ENCODE data around the gene LCA5L.

LCA5L gene

GRCh38 chr21:39447264-39447663, 1.7 kb upstream of the LCA5L start:
- H3K27me3 ChIP-seq (ENCODE audit: insufficient read depth, low read length, poor library complexity): no peaks in the 10 kb centered on the region
- H3K79me1 ChIP-seq (ENCODE audit: low read length): no peaks in the 10 kb centered on the region
- H3K36me3 ChIP-seq (ENCODE audit: control insufficient read depth, insufficient read depth, low read length): no peaks in the 10 kb centered on the region
- no peaks in the 10 kb centered on the region for H3K79me2 ChIP-seq (ENCODE audit: control insufficient read depth, insufficient read depth, low read length)
- H3K18ac ChIP-seq (ENCODE audit: low read length): no peak overlapping the region
- no peak overlapping the region for H2BK5ac ChIP-seq (ENCODE audit: low read length)
- H3K23ac ChIP-seq (ENCODE audit: low read length): no peak overlapping the region
- H2BK15ac ChIP-seq (replicated peaks; ENCODE audit: low read depth): no peak overlapping the region
- H2AK5ac ChIP-seq (ENCODE audit: low read length): no peak overlapping the region
- no peak for DNase-seq
- no peak overlapping the region for H3K4ac ChIP-seq (ENCODE audit: low read depth, low read length)
- no CpG with 5 or more reads among the region's 7 CpGs for WGBS (ENCODE audit: extremely low coverage, insufficient coverage, low lambda C conversion rate)
- no peak overlapping the region for H2BK120ac ChIP-seq (ENCODE audit: low read depth, low read length)
- H3K4me1 ChIP-seq (ENCODE audit: control insufficient read depth, low read depth, low read length): peaks cover 5% of the 10 kb centered on the region
- no peak overlapping the region for H3K9ac ChIP-seq (ENCODE audit: low read length)
- no peak overlapping the region for H4K5ac ChIP-seq (ENCODE audit: low read length)
- no peak overlapping the region for H3K4me2 ChIP-seq (ENCODE audit: low read length)
- H3K56ac ChIP-seq (ENCODE audit: low read length): no peak overlapping the region
- H3K4me3 ChIP-seq (ENCODE audit: low read length): no peak overlapping the region
- H4K8ac ChIP-seq (ENCODE audit: low read depth, low read length): no peak overlapping the region
- H3K27ac ChIP-seq (ENCODE audit: low read depth, low read length): no peak overlapping the region

GRCh38 chr21:39444421-39445180, 977 bp downstream of the LCA5L start:
- Histone ChIP-seq H2AK5ac (ENCODE audit: low read length) (no peak overlapping the region), H4K8ac (ENCODE audit: low read depth, low read length) (no peak overlapping the region), H3K9ac (ENCODE audit: low read length) (peak overlapping the region; percentile 71), H3K4me1 (ENCODE audit: control insufficient read depth, low read depth, low read length) (peaks cover 3% of the 10 kb centered on the region), H2BK120ac (ENCODE audit: low read depth, low read length) (no peak overlapping the region), H2BK15ac (replicated peaks; ENCODE audit: low read depth) (no peak overlapping the region), H3K18ac (ENCODE audit: low read length) (no peak overlapping the region), H2BK5ac (ENCODE audit: low read length) (no peak overlapping the region), H3K4me3 (ENCODE audit: low read length) (peak overlapping the region; percentile 82), H4K5ac (ENCODE audit: low read length) (no peak overlapping the region), H3K79me1 (ENCODE audit: low read length) (no peaks in the 10 kb centered on the region), H3K27ac (ENCODE audit: low read depth, low read length) (no peak overlapping the region), H3K56ac (ENCODE audit: low read length) (peak overlapping the region; percentile 84), H3K4ac (ENCODE audit: low read depth, low read length) (no peak overlapping the region), H3K27me3 (ENCODE audit: insufficient read depth, low read length, poor library complexity) (no peaks in the 10 kb centered on the region), H3K23ac (ENCODE audit: low read length) (no peak overlapping the region), H3K36me3 (ENCODE audit: control insufficient read depth, insufficient read depth, low read length) (no peaks in the 10 kb centered on the region), H3K79me2 (ENCODE audit: control insufficient read depth, insufficient read depth, low read length) (no peaks in the 10 kb centered on the region), H3K4me2 (ENCODE audit: low read length) (peak overlapping the region; percentile 53)
- peak; percentile 58 for DNase-seq
- no CpG with 5 or more reads among the region's 15 CpGs for WGBS (ENCODE audit: extremely low coverage, insufficient coverage, low lambda C conversion rate)

DNA sequence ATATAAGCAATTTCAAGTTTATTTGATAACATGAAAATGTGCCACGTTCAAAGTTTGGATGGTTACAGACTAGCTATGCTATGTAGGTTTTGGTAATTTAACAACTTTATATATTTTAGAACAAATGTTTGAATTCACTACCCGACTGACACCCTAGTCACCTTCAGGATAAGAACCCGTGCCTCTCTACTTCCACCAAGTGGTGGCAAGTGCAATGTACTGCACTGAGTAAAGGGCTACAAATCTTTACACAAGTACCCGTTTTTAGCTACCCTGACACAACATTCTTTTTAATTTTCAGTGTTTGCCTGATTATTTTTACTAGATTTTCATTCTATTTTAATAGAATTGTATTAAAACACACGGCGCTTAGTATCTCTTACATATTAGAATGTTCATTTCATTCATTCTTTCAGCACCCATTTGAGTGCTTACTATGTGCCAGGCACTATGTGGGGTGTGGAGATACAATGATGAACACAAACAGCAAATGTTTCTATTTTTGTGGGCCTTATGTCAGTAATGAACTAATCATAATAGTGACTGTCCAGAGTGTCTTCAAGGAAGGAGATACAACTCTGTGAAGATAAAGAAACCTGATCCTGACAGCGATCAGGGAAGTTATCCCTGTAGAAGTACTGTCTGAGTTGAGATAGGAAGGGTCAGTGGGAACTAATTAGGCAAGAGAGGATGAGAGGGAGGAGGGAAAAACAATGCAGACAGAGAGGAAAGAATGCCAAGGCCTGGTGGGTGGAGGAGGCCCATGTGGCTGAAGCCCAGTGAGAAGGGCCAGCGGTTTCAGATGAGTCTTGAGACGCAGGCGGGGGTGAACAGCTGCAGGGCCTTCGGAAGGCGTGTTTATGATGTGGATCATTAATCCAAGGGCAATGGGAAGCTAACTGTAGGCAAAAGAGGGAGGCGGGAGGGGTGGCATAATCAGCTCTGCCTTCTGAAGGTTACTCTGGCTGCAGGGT, 3.8 kb downstream of the LCA5L start:
- H3K27ac ChIP-seq (ENCODE audit: low read depth, low read length): no peak overlapping the region
- no peaks in the 10 kb centered on the region for H3K36me3 ChIP-seq (ENCODE audit: control insufficient read depth, insufficient read depth, low read length)
- no peaks in the 10 kb centered on the region for H3K27me3 ChIP-seq (ENCODE audit: insufficient read depth, low read length, poor library complexity)
- no peak overlapping the region for H2BK5ac ChIP-seq (ENCODE audit: low read length)
- no peak overlapping the region for H3K18ac ChIP-seq (ENCODE audit: low read length)
- no peak overlapping the region for H2BK120ac ChIP-seq (ENCODE audit: low read depth, low read length)
- WGBS (ENCODE audit: extremely low coverage, insufficient coverage, low lambda C conversion rate): no CpG with 5 or more reads among the region's 13 CpGs
- no peak overlapping the region for H2AK5ac ChIP-seq (ENCODE audit: low read length)
- H3K79me2 ChIP-seq (ENCODE audit: control insufficient read depth, insufficient read depth, low read length): no peaks in the 10 kb centered on the region
- H3K23ac ChIP-seq (ENCODE audit: low read length): no peak overlapping the region
- no peak overlapping the region for H4K8ac ChIP-seq (ENCODE audit: low read depth, low read length)
- no peak overlapping the region for H3K9ac ChIP-seq (ENCODE audit: low read length)
- no peak overlapping the region for H4K5ac ChIP-seq (ENCODE audit: low read length)
- H3K56ac ChIP-seq (ENCODE audit: low read length): peak overlapping the region; percentile 19
- H3K4me1 ChIP-seq (ENCODE audit: control insufficient read depth, low read depth, low read length): peaks cover 3% of the 10 kb centered on the region
- peak; percentile 68 for DNase-seq
- H2BK15ac ChIP-seq (replicated peaks; ENCODE audit: low read depth): no peak overlapping the region
- no peaks in the 10 kb centered on the region for H3K79me1 ChIP-seq (ENCODE audit: low read length)
- no peak overlapping the region for H3K4me2 ChIP-seq (ENCODE audit: low read length)
- no peak overlapping the region for H3K4ac ChIP-seq (ENCODE audit: low read depth, low read length)
- H3K4me3 ChIP-seq (ENCODE audit: low read length): no peak overlapping the region

DNA sequence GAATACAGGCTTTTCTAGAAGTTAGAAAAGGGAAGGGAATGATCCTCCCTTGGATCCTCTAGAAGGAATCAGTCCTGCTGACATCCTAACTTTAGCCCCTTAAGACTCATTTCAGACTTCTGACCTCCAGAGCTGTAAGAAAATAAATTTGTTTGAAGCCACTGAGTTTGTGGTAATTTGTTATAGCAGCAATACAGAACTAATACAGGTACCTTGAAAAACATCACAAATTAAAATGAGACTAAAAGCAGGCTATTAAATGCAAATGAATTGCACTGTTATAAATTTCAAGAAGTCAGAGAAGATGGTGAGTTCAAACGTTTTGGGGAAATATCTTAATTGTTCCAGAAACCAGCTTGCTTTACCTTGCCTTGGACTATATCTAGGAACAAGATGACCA, 6.3 kb downstream of the LCA5L start:
- Histone ChIP-seq H2BK15ac (replicated peaks; ENCODE audit: low read depth) (no peak overlapping the region), H3K9ac (ENCODE audit: low read length) (no peak overlapping the region)

GRCh38 chr21:39434950-39435349, 10.6 kb downstream of the LCA5L start:
- no peak overlapping the region for H3K4ac ChIP-seq (ENCODE audit: low read depth, low read length)
- H3K4me1 ChIP-seq (ENCODE audit: control insufficient read depth, low read depth, low read length): peaks cover 6% of the 10 kb centered on the region
- H4K5ac ChIP-seq (ENCODE audit: low read length): no peak overlapping the region
- no peak overlapping the region for H3K23ac ChIP-seq (ENCODE audit: low read length)
- no peak overlapping the region for H3K4me3 ChIP-seq (ENCODE audit: low read length)
- no peak overlapping the region for H2AK5ac ChIP-seq (ENCODE audit: low read length)
- H3K36me3 ChIP-seq (ENCODE audit: control insufficient read depth, insufficient read depth, low read length): no peaks in the 10 kb centered on the region
- H3K56ac ChIP-seq (ENCODE audit: low read length): no peak overlapping the region
- no peak overlapping the region for H4K8ac ChIP-seq (ENCODE audit: low read depth, low read length)
- H2BK15ac ChIP-seq (replicated peaks; ENCODE audit: low read depth): no peak overlapping the region
- H2BK120ac ChIP-seq (ENCODE audit: low read depth, low read length): no peak overlapping the region
- no peaks in the 10 kb centered on the region for H3K79me1 ChIP-seq (ENCODE audit: low read length)
- no peaks in the 10 kb centered on the region for H3K27me3 ChIP-seq (ENCODE audit: insufficient read depth, low read length, poor library complexity)
- H3K79me2 ChIP-seq (ENCODE audit: control insufficient read depth, insufficient read depth, low read length): no peaks in the 10 kb centered on the region
- no peak overlapping the region for H3K9ac ChIP-seq (ENCODE audit: low read length)
- no peak overlapping the region for H2BK5ac ChIP-seq (ENCODE audit: low read length)
- no CpG with 5 or more reads among the region's 4 CpGs for WGBS (ENCODE audit: extremely low coverage, insufficient coverage, low lambda C conversion rate)
- no peak overlapping the region for H3K4me2 ChIP-seq (ENCODE audit: low read length)
- H3K27ac ChIP-seq (ENCODE audit: low read depth, low read length): no peak overlapping the region
- DNase-seq: no peak
- H3K18ac ChIP-seq (ENCODE audit: low read length): no peak overlapping the region

More for the DNA sequence above, 6.3 kb downstream of the LCA5L start:
- Histone ChIP-seq H3K4me3 (ENCODE audit: low read length) (no peak overlapping the region), H3K4me2 (ENCODE audit: low read length) (no peak overlapping the region), H4K8ac (ENCODE audit: low read depth, low read length) (no peak overlapping the region), H2BK5ac (ENCODE audit: low read length) (no peak overlapping the region), H3K18ac (ENCODE audit: low read length) (no peak overlapping the region), H3K79me2 (ENCODE audit: control insufficient read depth, insufficient read depth, low read length) (no peaks in the 10 kb centered on the region), H3K4me1 (ENCODE audit: control insufficient read depth, low read depth, low read length) (no peaks in the 10 kb centered on the region), H4K5ac (ENCODE audit: low read length) (no peak overlapping the region), H3K23ac (ENCODE audit: low read length) (no peak overlapping the region), H3K4ac (ENCODE audit: low read depth, low read length) (no peak overlapping the region), H2AK5ac (ENCODE audit: low read length) (no peak overlapping the region), H3K79me1 (ENCODE audit: low read length) (no peaks in the 10 kb centered on the region), H3K56ac (ENCODE audit: low read length) (no peak overlapping the region), H3K27ac (ENCODE audit: low read depth, low read length) (no peak overlapping the region), H3K36me3 (ENCODE audit: control insufficient read depth, insufficient read depth, low read length) (no peaks in the 10 kb centered on the region), H2BK120ac (ENCODE audit: low read depth, low read length) (no peak overlapping the region), H3K27me3 (ENCODE audit: insufficient read depth, low read length, poor library complexity) (no peaks in the 10 kb centered on the region)
- DNase-seq: no peak
- no CpG with 5 or more reads among the region's 1 CpG for WGBS (ENCODE audit: extremely low coverage, insufficient coverage, low lambda C conversion rate)

Data from mesendoderm (in vitro differentiated cells).